ENCODE results near the gene ARRB1. TPM values are rescaled to one million over a fixed set of nuclear protein-coding genes. Genes with fewer than 3 reads are reported as not detected.
A peak's percentile ranks its signal among the peaks of the same experiment; 100 is the strongest.

Gene ARRB1
- total RNA-seq, 1 experiment from 2014 or later = 24.2 TPM

GRCh38 chr11:75280227-75280701 lies 71.2 kb downstream of the ARRB1 start:
- H3K36me3 ChIP-seq (ENCODE audit: control insufficient read depth in 1 of 2, insufficient read depth in 2 of 2, low read length in 2 of 2) = peaks cover 0 to 3% of the 10 kb centered on the region in 2 experiments; a peak in 2 of 4 replicates
- TF ChIP-seq MAX (IDR thresholded peaks at IDR 0.05) (no peak), RAD21 (IDR thresholded peaks at IDR 0.05; ENCODE audit: low read depth) (peak; percentile 99), POLR2A (IDR thresholded peaks at IDR 0.05; ENCODE audit: borderline replicate concordance, extremely low read depth, insufficient read depth, insufficient read length) (no peak), CEBPB (IDR thresholded peaks at IDR 0.05; ENCODE audit: low read depth) (no peak), SIN3A (IDR thresholded peaks at IDR 0.05; ENCODE audit: low read depth) (no peak)
- TF ChIP-seq, protein P1, sequence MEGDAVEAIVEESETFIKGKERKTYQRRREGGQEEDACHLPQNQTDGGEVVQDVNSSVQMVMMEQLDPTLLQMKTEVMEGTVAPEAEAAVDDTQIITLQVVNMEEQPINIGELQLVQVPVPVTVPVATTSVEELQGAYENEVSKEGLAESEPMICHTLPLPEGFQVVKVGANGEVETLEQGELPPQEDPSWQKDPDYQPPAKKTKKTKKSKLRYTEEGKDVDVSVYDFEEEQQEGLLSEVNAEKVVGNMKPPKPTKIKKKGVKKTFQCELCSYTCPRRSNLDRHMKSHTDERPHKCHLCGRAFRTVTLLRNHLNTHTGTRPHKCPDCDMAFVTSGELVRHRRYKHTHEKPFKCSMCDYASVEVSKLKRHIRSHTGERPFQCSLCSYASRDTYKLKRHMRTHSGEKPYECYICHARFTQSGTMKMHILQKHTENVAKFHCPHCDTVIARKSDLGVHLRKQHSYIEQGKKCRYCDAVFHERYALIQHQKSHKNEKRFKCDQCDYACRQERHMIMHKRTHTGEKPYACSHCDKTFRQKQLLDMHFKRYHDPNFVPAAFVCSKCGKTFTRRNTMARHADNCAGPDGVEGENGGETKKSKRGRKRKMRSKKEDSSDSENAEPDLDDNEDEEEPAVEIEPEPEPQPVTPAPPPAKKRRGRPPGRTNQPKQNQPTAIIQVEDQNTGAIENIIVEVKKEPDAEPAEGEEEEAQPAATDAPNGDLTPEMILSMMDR (IDR thresholded peaks at IDR 0.05 in 2 of 3, conservative IDR thresholded peaks at IDR 0.05 in 1 of 3; ENCODE audit: borderline replicate concordance in 1 of 3, insufficient read depth in 1 of 3, low read depth in 2 of 3, low read length in 2 of 3) = peak; percentile 93 to 96 (median 93)
- peak; percentile 97 for ATAC-seq
- H3K9me2 ChIP-seq (ENCODE audit: insufficient read depth) = no peaks in the 10 kb centered on the region
- no peak overlapping the region for H3K27ac ChIP-seq (ENCODE audit: low read depth, low read length)
- no TSS peak for BruUV-seq (replicated peaks)
- intact Hi-C loops (cut with micrococcal nuclease) = loop anchor here (1.0 to 5.0 kb wide), 3 partner anchors 57 to 252 kb away; no protein-coding TSS in a partner anchor
- no peaks in the 10 kb centered on the region for H4K20me1 ChIP-seq (ENCODE audit: insufficient read depth)
- no peaks in the 10 kb centered on the region for H3K27me3 ChIP-seq (ENCODE audit: insufficient read depth, low read length)
- no peak overlapping the region for H3K9ac ChIP-seq (ENCODE audit: low read length)
- ChIA-PET CTCF (interaction anchor here (0.5 to 3.1 kb wide), 10 partner anchors 9 to 254 kb away, joined by 3 to 57 read pairs (median 5); no protein-coding TSS in a partner anchor), POLR2A (interaction anchor here (0.9 kb wide), 1 partner anchor 46 kb away, joined by 3 read pairs; no protein-coding TSS in a partner anchor), RAD21 (ENCODE audit: low non-redundant PET in 1 of 2, low total read pairs in 2 of 2, uncharacterized antibody in 2 of 2, unreplicated experiment in 2 of 2) (interaction anchor here (0.8 to 1.4 kb wide), 7 partner anchors 46 to 108 kb away, joined by 3 to 9 read pairs (median 3); no protein-coding TSS in a partner anchor)
- H3K4me3 ChIP-seq (replicated peaks in 1 of 2; ENCODE audit: low read depth in 1 of 2, low read length in 2 of 2) = no peak overlapping the region
- H3K4me2 ChIP-seq (ENCODE audit: low read length) = no peak overlapping the region
- H2AFZ ChIP-seq (ENCODE audit: low read depth, low read length, poor library complexity, severe bottlenecking) = no peak overlapping the region
- peak; percentile 41 for DNase-seq (ENCODE audit: low read depth, low spot score)
- H3K4me1 ChIP-seq (ENCODE audit: control insufficient read depth in 1 of 2, insufficient read depth in 2 of 2, low read length in 2 of 2) = no peaks in the 10 kb centered on the region
- H3K9me3 ChIP-seq (ENCODE audit: control insufficient read depth in 1 of 2, insufficient read depth in 1 of 2, low read depth in 1 of 2, low read length in 2 of 2) = no peaks in the 10 kb centered on the region
- no peaks in the 10 kb centered on the region for H3K79me2 ChIP-seq (ENCODE audit: insufficient read depth, low read length)

DNA sequence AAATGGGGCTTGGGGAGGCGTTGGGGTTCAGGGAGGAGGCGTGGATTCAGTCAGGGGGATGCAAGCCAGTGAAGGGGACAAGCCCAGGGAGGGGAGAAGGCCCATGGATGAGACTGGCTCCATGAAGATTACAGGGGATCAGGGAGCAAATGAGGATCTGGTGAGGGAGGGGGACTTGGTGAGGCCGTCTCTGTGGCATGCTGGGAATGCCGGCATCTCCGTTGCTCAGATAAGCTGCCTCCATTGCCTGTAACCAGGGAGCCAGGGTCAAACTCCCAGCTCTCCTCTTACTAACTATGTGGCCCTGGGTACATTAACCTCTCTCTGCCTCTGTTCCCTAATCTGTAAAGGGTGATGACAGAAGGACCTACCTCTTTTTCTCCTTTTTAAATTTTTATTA lies 72.2 kb downstream of the ARRB1 start:
- no TSS peak for BruUV-seq (replicated peaks)
- POLR2A ChIA-PET = no interaction called here
- intact Hi-C loops (cut with micrococcal nuclease) = no loop called here
- Histone ChIP-seq H3K9me3 (ENCODE audit: control insufficient read depth in 1 of 2, insufficient read depth in 1 of 2, low read depth in 1 of 2, low read length in 2 of 2) (no peaks in the 10 kb centered on the region), H3K4me2 (ENCODE audit: low read length) (no peak overlapping the region), H3K27ac (ENCODE audit: low read depth, low read length) (no peak overlapping the region), H2AFZ (ENCODE audit: low read depth, low read length, poor library complexity, severe bottlenecking) (no peak overlapping the region), H3K4me1 (ENCODE audit: control insufficient read depth in 1 of 2, insufficient read depth in 2 of 2, low read length in 2 of 2) (no peaks in the 10 kb centered on the region), H3K9me2 (ENCODE audit: insufficient read depth) (no peaks in the 10 kb centered on the region), H3K79me2 (ENCODE audit: insufficient read depth, low read length) (no peaks in the 10 kb centered on the region), H3K36me3 (ENCODE audit: control insufficient read depth in 1 of 2, insufficient read depth in 2 of 2, low read length in 2 of 2) (peaks cover 0 to 3% of the 10 kb centered on the region in 2 experiments; a peak in 2 of 4 replicates), H3K9ac (ENCODE audit: low read length) (no peak overlapping the region), H3K27me3 (ENCODE audit: insufficient read depth, low read length) (no peaks in the 10 kb centered on the region), H4K20me1 (ENCODE audit: insufficient read depth) (no peaks in the 10 kb centered on the region), H3K4me3 (replicated peaks in 1 of 2; ENCODE audit: low read depth in 1 of 2, low read length in 2 of 2) (no peak overlapping the region)
- ATAC-seq = no peak
- CTCF ChIA-PET = interaction anchor here (1.0 to 3.1 kb wide), 7 partner anchors 8 to 255 kb away, joined by 3 to 57 read pairs (median 9); no protein-coding TSS in a partner anchor
- RAD21 ChIA-PET (ENCODE audit: low non-redundant PET in 1 of 2, low total read pairs in 2 of 2, uncharacterized antibody in 2 of 2, unreplicated experiment in 2 of 2) = interaction anchor here (0.8 to 1.4 kb wide), 4 partner anchors 47 to 106 kb away, joined by 3 to 9 read pairs (median 4); no protein-coding TSS in a partner anchor
- DNase-seq (ENCODE audit: low read depth, low spot score) = no peak
- no peak for TF ChIP-seq EGR1 (IDR thresholded peaks at IDR 0.05; ENCODE audit: low read depth)
- no peak for TF ChIP-seq ELF1 (IDR thresholded peaks at IDR 0.05; ENCODE audit: borderline replicate concordance, low read depth)
- no peak for TF ChIP-seq EZH2phosphoT487 (IDR thresholded peaks at IDR 0.05; ENCODE audit: borderline replicate concordance)
- TF ChIP-seq EZH2 (IDR thresholded peaks at IDR 0.05) = no peak
- TF ChIP-seq RAD21 (IDR thresholded peaks at IDR 0.05; ENCODE audit: low read depth) = no peak
- TF ChIP-seq CEBPB (IDR thresholded peaks at IDR 0.05; ENCODE audit: low read depth) = no peak
- TF ChIP-seq YY1 (IDR thresholded peaks at IDR 0.05; ENCODE audit: extremely low read depth, insufficient replicate concordance, low read depth, low read length) = no peak
- TF ChIP-seq, protein P2, sequence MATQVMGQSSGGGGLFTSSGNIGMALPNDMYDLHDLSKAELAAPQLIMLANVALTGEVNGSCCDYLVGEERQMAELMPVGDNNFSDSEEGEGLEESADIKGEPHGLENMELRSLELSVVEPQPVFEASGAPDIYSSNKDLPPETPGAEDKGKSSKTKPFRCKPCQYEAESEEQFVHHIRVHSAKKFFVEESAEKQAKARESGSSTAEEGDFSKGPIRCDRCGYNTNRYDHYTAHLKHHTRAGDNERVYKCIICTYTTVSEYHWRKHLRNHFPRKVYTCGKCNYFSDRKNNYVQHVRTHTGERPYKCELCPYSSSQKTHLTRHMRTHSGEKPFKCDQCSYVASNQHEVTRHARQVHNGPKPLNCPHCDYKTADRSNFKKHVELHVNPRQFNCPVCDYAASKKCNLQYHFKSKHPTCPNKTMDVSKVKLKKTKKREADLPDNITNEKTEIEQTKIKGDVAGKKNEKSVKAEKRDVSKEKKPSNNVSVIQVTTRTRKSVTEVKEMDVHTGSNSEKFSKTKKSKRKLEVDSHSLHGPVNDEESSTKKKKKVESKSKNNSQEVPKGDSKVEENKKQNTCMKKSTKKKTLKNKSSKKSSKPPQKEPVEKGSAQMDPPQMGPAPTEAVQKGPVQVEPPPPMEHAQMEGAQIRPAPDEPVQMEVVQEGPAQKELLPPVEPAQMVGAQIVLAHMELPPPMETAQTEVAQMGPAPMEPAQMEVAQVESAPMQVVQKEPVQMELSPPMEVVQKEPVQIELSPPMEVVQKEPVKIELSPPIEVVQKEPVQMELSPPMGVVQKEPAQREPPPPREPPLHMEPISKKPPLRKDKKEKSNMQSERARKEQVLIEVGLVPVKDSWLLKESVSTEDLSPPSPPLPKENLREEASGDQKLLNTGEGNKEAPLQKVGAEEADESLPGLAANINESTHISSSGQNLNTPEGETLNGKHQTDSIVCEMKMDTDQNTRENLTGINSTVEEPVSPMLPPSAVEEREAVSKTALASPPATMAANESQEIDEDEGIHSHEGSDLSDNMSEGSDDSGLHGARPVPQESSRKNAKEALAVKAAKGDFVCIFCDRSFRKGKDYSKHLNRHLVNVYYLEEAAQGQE (IDR thresholded peaks at IDR 0.05; ENCODE audit: low read depth) = no peak
- no peak for TF ChIP-seq CBX3 (IDR thresholded peaks at IDR 0.05; ENCODE audit: low read depth)
- TF ChIP-seq POLR2A (IDR thresholded peaks at IDR 0.05; ENCODE audit: borderline replicate concordance, extremely low read depth, insufficient read depth, insufficient read length) = no peak
- no peak for TF ChIP-seq TCF7L2 (IDR thresholded peaks at IDR 0.05; ENCODE audit: borderline replicate concordance, extremely low read depth, insufficient read depth, insufficient read length)
